H1 (cell line): ENCODE results near the gene GTF2F2. TPM values are rescaled to one million over a fixed set of nuclear protein-coding genes. Genes with fewer than 3 reads are reported as not detected.

Experiments used
- CTCF ChIA-PET: fragments of 300-600 bp; sonication (Branson Sonifier 250); formaldehyde crosslinking; loops from one replicate; lab custom pipeline; 2021; ENCODE audit not compliant: partially characterized antibody; lab: Charles Lee
- POLR2A ChIA-PET: fragments of 300-600 bp; sonication (Branson Sonifier 250); formaldehyde crosslinking; loops from one replicate; lab custom pipeline; 2021; ENCODE audit warnings: inconsistent platforms; ENCODE audit not compliant: partially characterized antibody; lab: Charles Lee
- DNase-seq, 2 experiments: peaks; one replicate each; pipeline versions ENCODE4 v3.0.0 to v3.0.0-alpha.2; 2010 to 2022; ENCODE audit warnings: low spot score in 2 of 2, low read depth in 1 of 2, mixed read lengths in 1 of 2
- FAIRE-seq: peaks from 2 replicates; lab custom pipeline; 2011; peaks lifted over from hg19 to GRCh38; lab: Jason Lieb, UNC
- H2AFZ ChIP-seq: 2 replicates; pipeline ENCODE4 v1.8.1; 2012; ENCODE audit warnings: low read length, inconsistent platforms
- H2AK5ac ChIP-seq: 2 replicates; pipeline ENCODE4 v1.6.1; 2013; ENCODE audit warnings: low read depth, low read length
- H2BK120ac ChIP-seq: replicated peaks from 2 replicates; pipeline ENCODE3; 2013; ENCODE audit warnings: low read depth, low read length, inconsistent platforms
- H2BK12ac ChIP-seq: 2 replicates; pipeline ENCODE4 v1.6.1; 2013; ENCODE audit warnings: low read depth, low read length
- H2BK15ac ChIP-seq: 2 replicates; pipeline ENCODE4 v1.6.1; 2013; ENCODE audit warnings: low read length
- H2BK20ac ChIP-seq: 2 replicates; pipeline ENCODE4 v1.6.1; 2013; ENCODE audit warnings: low read length
- H2BK5ac ChIP-seq: 2 replicates; pipeline ENCODE4 v1.6.1; 2013; ENCODE audit warnings: low read depth, low read length
- H3K14ac ChIP-seq: 2 replicates; pipeline ENCODE4 v1.6.1; 2013; ENCODE audit warnings: inconsistent platforms; ENCODE audit not compliant: insufficient read length
- H3K18ac ChIP-seq: 2 replicates; pipeline ENCODE4 v1.6.1; 2013; ENCODE audit warnings: low read length; ENCODE audit errors: extremely low read depth
- H3K23ac ChIP-seq: 2 replicates; pipeline ENCODE4 v1.6.1; 2013; ENCODE audit warnings: inconsistent platforms; ENCODE audit not compliant: insufficient read length
- H3K23me2 ChIP-seq: 2 replicates; pipeline ENCODE4 v1.6.1; 2013; ENCODE audit warnings: low read depth, low read length
- H3K27ac ChIP-seq: 2 replicates; pipeline ENCODE4 v1.6.1; 2011; ENCODE audit warnings: low read depth, low read length, inconsistent platforms
- H3K27me3 ChIP-seq, 4 experiments: replicated peaks in 1 of 4; 1 replicate in 1 of 4; 2 replicates in 3 of 4; pipeline versions ENCODE4 v1.6.1 to v1.8.1; 2011 to 2013; ENCODE audit warnings: low read length in 3 of 4, mild to moderate bottlenecking in 3 of 4, inconsistent platforms in 2 of 4, mixed read lengths in 2 of 4, moderate library complexity in 1 of 4; ENCODE audit not compliant: control insufficient read depth in 3 of 4, insufficient read depth in 3 of 4; ENCODE audit errors: extremely low read depth in 1 of 4
- H3K36me3 ChIP-seq, 4 experiments: 2 replicates each; pipeline versions ENCODE4 v1.6.1 to v1.8.1; 2011 to 2013; ENCODE audit warnings: mild to moderate bottlenecking in 4 of 4, low read length in 3 of 4, moderate library complexity in 2 of 4, control low read depth in 1 of 4, inconsistent platforms in 1 of 4; ENCODE audit not compliant: insufficient read depth in 4 of 4, control insufficient read depth in 2 of 4
- H3K4ac ChIP-seq: replicated peaks from 2 replicates; pipeline ENCODE3; 2013; ENCODE audit warnings: low read length, low read depth, mixed read lengths, inconsistent platforms; ENCODE audit not compliant: insufficient read length
- H3K4me1 ChIP-seq, 4 experiments: replicated peaks in 1 of 4; 1 replicate in 1 of 4; 2 replicates in 3 of 4; pipeline versions ENCODE4 v1.6.1 to v1.8.1; 2011 to 2013; ENCODE audit warnings: low read length in 3 of 4, inconsistent platforms in 2 of 4, mixed read lengths in 1 of 4; ENCODE audit not compliant: insufficient read depth in 4 of 4, control insufficient read depth in 3 of 4
- H3K4me2 ChIP-seq, 2 experiments: 2 replicates each; pipeline versions ENCODE4 v1.6.1 to v1.8.1; 2011 to 2013; ENCODE audit warnings: low read depth in 2 of 2, low read length in 2 of 2, control low read depth in 1 of 2, inconsistent platforms in 1 of 2, mild to moderate bottlenecking in 1 of 2; ENCODE audit not compliant: insufficient read depth in 1 of 2
- H3K4me3 ChIP-seq, 4 experiments: fragments of 200-600, 300-600 bp in 1 of 4; sonication (generic), shearing (Covaris generic), sonication (Bioruptor Twin) in 1 of 4; 2 replicates each; pipeline versions ENCODE4 v1.5.1 to v1.8.1; 2011 to 2016; ENCODE audit warnings: low read length in 4 of 4, low read depth in 3 of 4, control low read depth in 2 of 4, inconsistent platforms in 2 of 4, mild to moderate bottlenecking in 2 of 4, mixed read lengths in 1 of 4, moderate library complexity in 1 of 4; ENCODE audit not compliant: insufficient read depth in 2 of 4; ENCODE audit errors: extremely low read depth in 1 of 4
- H3K56ac ChIP-seq: replicated peaks from 2 replicates; pipeline ENCODE3; 2013; ENCODE audit warnings: low read depth, mild to moderate bottlenecking, mixed read lengths, low read length, inconsistent platforms; ENCODE audit not compliant: insufficient read length
- H3K79me1 ChIP-seq: 2 replicates; pipeline ENCODE4 v1.6.1; 2013; ENCODE audit warnings: low read depth, low read length, control low read depth
- H3K79me2 ChIP-seq, 2 experiments: 2 replicates each; pipeline versions ENCODE4 v1.6.1 to v1.8.1; 2012 to 2013; ENCODE audit warnings: low read length in 2 of 2, mild to moderate bottlenecking in 2 of 2, inconsistent platforms in 1 of 2; ENCODE audit not compliant: insufficient read depth in 2 of 2, control insufficient read depth in 1 of 2
- H3K9ac ChIP-seq, 4 experiments: replicated peaks in 1 of 4; 1 replicate in 1 of 4; 2 replicates in 3 of 4; pipeline versions ENCODE4 v1.6.1 to v1.8.1; 2011 to 2013; ENCODE audit warnings: low read depth in 3 of 4, low read length in 3 of 4, control low read depth in 2 of 4, mild to moderate bottlenecking in 2 of 4, moderate library complexity in 2 of 4, inconsistent platforms in 1 of 4; ENCODE audit errors: extremely low read depth in 1 of 4
- H3K9me3 ChIP-seq, 2 experiments: 2 replicates each; pipeline versions ENCODE4 v1.6.1 to v1.8.1; 2012 to 2013; ENCODE audit warnings: mild to moderate bottlenecking in 2 of 2, moderate library complexity in 2 of 2, control low read depth in 1 of 2, inconsistent platforms in 1 of 2, low read depth in 1 of 2, low read length in 1 of 2, mixed read lengths in 1 of 2; ENCODE audit not compliant: insufficient read depth in 2 of 2
- H4K20me1 ChIP-seq, 2 experiments: replicated peaks in 1 of 2; 2 replicates each; pipeline versions ENCODE3 to v1.8.1; 2011 to 2013; ENCODE audit warnings: inconsistent platforms in 2 of 2, low read length in 2 of 2, mild to moderate bottlenecking in 1 of 2; ENCODE audit not compliant: insufficient read depth in 2 of 2, control insufficient read depth in 1 of 2
- H4K5ac ChIP-seq: 2 replicates; pipeline ENCODE4 v1.6.1; 2013; ENCODE audit warnings: low read length, low read depth, mixed read lengths, inconsistent platforms; ENCODE audit not compliant: insufficient read length
- H4K8ac ChIP-seq: 2 replicates; pipeline ENCODE4 v1.8.0; 2013; ENCODE audit warnings: mild to moderate bottlenecking, moderate library complexity, low read length, inconsistent platforms; ENCODE audit not compliant: insufficient read depth; ENCODE audit errors: extremely low read depth
- H4K91ac ChIP-seq: replicated peaks from 2 replicates; pipeline ENCODE3; 2013; ENCODE audit warnings: low read length, mixed read lengths, inconsistent platforms; ENCODE audit not compliant: insufficient read length
- CHD2 ChIP-seq: IDR thresholded peaks from 2 replicates; pipeline ENCODE4 v1.6.1; 2012; ENCODE audit warnings: low read length, improper control_type of control experiment
- CTBP2 ChIP-seq: IDR thresholded peaks from 2 replicates; pipeline ENCODE4 v1.7.0; 2011; ENCODE audit warnings: borderline replicate concordance, mild to moderate bottlenecking, moderate library complexity, mixed read lengths, low read length; ENCODE audit not compliant: insufficient read depth, insufficient read length
- FOSL1 ChIP-seq: IDR thresholded peaks from 2 replicates; pipeline ENCODE4 v1.6.1; 2011; ENCODE audit warnings: mild to moderate bottlenecking, low read depth, low read length, moderate library complexity; ENCODE audit not compliant: insufficient read depth
- HDAC2 ChIP-seq, 2 experiments: fragments of 300-600 bp in 1 of 2; sonication (generic) in 1 of 2; IDR thresholded peaks; 2 replicates each; pipeline ENCODE4 v1.6.1; 2011 to 2012; ENCODE audit warnings: low read depth in 2 of 2, low read length in 2 of 2, mild to moderate bottlenecking in 2 of 2, moderate library complexity in 2 of 2, borderline replicate concordance in 1 of 2, inconsistent platforms in 1 of 2
- HDAC6 ChIP-seq: IDR thresholded peaks from one replicate; pipeline ENCODE4 v1.7.1; 2012; ENCODE audit warnings: low read depth, mild to moderate bottlenecking, inconsistent platforms, low read length, moderate library complexity
- POU5F1 ChIP-seq: IDR thresholded peaks from 2 replicates; pipeline ENCODE4 v1.6.1; 2011; ENCODE audit warnings: low read depth, mild to moderate bottlenecking, low read length, moderate library complexity
- SIRT6 ChIP-seq: IDR thresholded peaks from one replicate; pipeline ENCODE4 v1.7.1; 2012; ENCODE audit warnings: low read length, inconsistent platforms
- SIX5 ChIP-seq: IDR thresholded peaks from 2 replicates; pipeline ENCODE4 v1.6.1; 2011; ENCODE audit warnings: mild to moderate bottlenecking, low read depth, low read length
- SP1 ChIP-seq: IDR thresholded peaks from 2 replicates; pipeline ENCODE4 v1.6.1; 2011; ENCODE audit warnings: low read depth, low read length
- SUZ12 ChIP-seq: fragments of 200-600 bp; sonication (generic); IDR thresholded peaks from 2 replicates; pipeline ENCODE4 v1.6.1; 2012; ENCODE audit warnings: mild to moderate bottlenecking, inconsistent platforms, low read length, moderate library complexity, mixed read lengths
- TEAD4 ChIP-seq: IDR thresholded peaks from 2 replicates; pipeline ENCODE4 v1.6.1; 2012; ENCODE audit warnings: low read depth, low read length, inconsistent platforms, mixed read lengths
- WGBS, 2 experiments: shearing (Covaris generic) in 1 of 2; methylation state at CpG; one replicate each; pipeline versions ENCODE4 v1.1.6 to v1.1.7; 2013 to 2015; ENCODE audit warnings: low lambda C conversion rate in 2 of 2, mixed read lengths in 2 of 2, inconsistent platforms in 1 of 2, low coverage in 1 of 2, missing lambda C conversion rate in 1 of 2; ENCODE audit not compliant: insufficient replicate concordance in 2 of 2, insufficient coverage in 1 of 2, insufficient read length in 1 of 2; ENCODE audit errors: extremely low coverage in 1 of 2, missing lambda C conversion rate in 1 of 2; 5-methylcytosine and 5-hydroxymethylcytosine counted together
- polyA plus RNA-seq, 7 experiments: library from polyadenylated mRNA; depleted of rRNA in 3 of 7; stranded (reverse) in 5 of 7; unstranded in 2 of 7; fragments of >200 nt in 5 of 7; fragments of 200-250 nt in 2 of 7; gene quantifications; 1 replicate in 5 of 7; 2 replicates in 1 of 7; 4 replicates in 1 of 7; pipeline versions ENCODE4 v1.2.1 to v1.2.3, GENCODE V29; 2011 to 2013; ENCODE audit warnings: missing spikeins in 2 of 7, mixed read lengths in 2 of 7
- total RNA-seq: library from RNA; stranded (reverse); fragmentation: NEBNext Ultra II Directional; extraction: Animal tissue kit (Norgen Biotek cat#: 25700); gene quantifications from 2 replicates; pipeline ENCODE4 v1.2.1, GENCODE V29; 2021
- TF ChIP-seq, protein P1 (sequence below), 3 experiments: IDR thresholded peaks; 1 replicate in 2 of 3; 2 replicates in 1 of 3; pipeline versions ENCODE4 v1.5.1 to v1.6.1; 2011; ENCODE audit warnings: low read length in 3 of 3, mild to moderate bottlenecking in 3 of 3, inconsistent platforms in 2 of 3, low read depth in 1 of 3, moderate library complexity in 1 of 3; ENCODE audit not compliant: insufficient read depth in 1 of 3; ENCODE audit errors: control extremely low read depth in 1 of 3

The GTF2F2 gene
- total and polyA plus RNA-seq, 2 of the 8 experiments (the other 6 are each of a cell fraction or from before 2014, with no cell fraction given) = 10.8 to 31.1 TPM

DNA sequence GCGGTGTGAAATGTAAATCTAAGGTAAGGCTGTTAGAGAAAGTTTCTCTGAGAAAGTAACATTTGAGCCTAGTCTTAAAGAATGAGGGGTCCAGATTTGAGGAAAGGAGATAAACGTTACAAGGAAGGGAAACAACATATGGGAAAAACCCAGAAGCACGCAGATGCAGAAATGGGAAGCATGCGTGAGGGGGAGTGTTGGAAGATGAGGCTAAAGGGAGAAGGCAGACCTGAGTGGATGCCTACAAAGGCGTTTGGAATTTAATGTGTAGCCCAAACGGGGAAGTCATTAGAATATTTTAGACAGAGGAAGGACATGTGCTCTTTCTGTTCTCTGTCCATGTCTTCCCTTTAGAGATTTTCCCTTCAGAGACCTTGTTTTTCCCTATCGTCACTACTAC, 159.7 kb downstream of the GTF2F2 start:
- H2BK15ac ChIP-seq = no peak overlapping the region
- no peak overlapping the region for H3K56ac ChIP-seq
- 83% methylated on average over 7 of the region's 7 CpGs; no CpG with 5 or more reads in 1 of the 2 experiments for WGBS, 2 experiments
- H3K18ac ChIP-seq = no peak overlapping the region
- H3K9ac ChIP-seq = 0 out of 7 replicates have a peak overlapping the region, but pooled peaks of 1 of the 4 experiments have one; percentile 19
- no peak overlapping the region for H3K4me3 ChIP-seq
- no peak overlapping the region for H3K4me2 ChIP-seq
- H2BK120ac ChIP-seq = no peak overlapping the region
- no peak for FAIRE-seq
- no peak overlapping the region for H2AFZ ChIP-seq
- no peaks in the 10 kb centered on the region; a peak in 1 of 8 replicates for H3K36me3 ChIP-seq
- ChIA-PET POLR2A (interaction anchor here (1.0 kb wide), 1 partner anchor 41 kb away, joined by 3 read pairs; no protein-coding TSS in a partner anchor), CTCF (interaction anchor here (0.6 to 6.5 kb wide), 14 partner anchors 9 to 246 kb away, joined by 3 to 87 read pairs (median 7); no protein-coding TSS in a partner anchor)
- H2BK5ac ChIP-seq = no peak overlapping the region
- no peak overlapping the region for H4K91ac ChIP-seq
- H2AK5ac ChIP-seq = no peak overlapping the region
- no peak overlapping the region for H2BK12ac ChIP-seq
- DNase-seq = no peak
- H2BK20ac ChIP-seq = no peak overlapping the region
- H4K8ac ChIP-seq = no peak overlapping the region
- H3K23ac ChIP-seq = no peak overlapping the region
- H4K20me1 ChIP-seq = no peaks in the 10 kb centered on the region
- H3K27me3 ChIP-seq = no peaks in the 10 kb centered on the region
- H3K23me2 ChIP-seq = no peaks in the 10 kb centered on the region
- H3K27ac ChIP-seq = no peak overlapping the region
- H3K14ac ChIP-seq = no peak overlapping the region
- H3K79me1 ChIP-seq = no peaks in the 10 kb centered on the region
- H4K5ac ChIP-seq = no peak overlapping the region
- no peaks in the 10 kb centered on the region for H3K9me3 ChIP-seq
- H3K79me2 ChIP-seq = no peaks in the 10 kb centered on the region
- no peaks in the 10 kb centered on the region for H3K4me1 ChIP-seq
- H3K4ac ChIP-seq = no peak overlapping the region
- TF ChIP-seq CHD2 (no peak), SIRT6 (no peak), CTBP2 (no peak), HDAC2 (IDR thresholded peaks at IDR 0.05; ENCODE audit: borderline replicate concordance in 1 of 2, low read depth in 2 of 2, low read length in 2 of 2) (no peak), POU5F1 (no peak), FOSL1 (no peak), SP1 (no peak), HDAC6 (no peak), SIX5 (no peak), TEAD4 (no peak), SUZ12 (no peak)
- TF ChIP-seq, protein P1, sequence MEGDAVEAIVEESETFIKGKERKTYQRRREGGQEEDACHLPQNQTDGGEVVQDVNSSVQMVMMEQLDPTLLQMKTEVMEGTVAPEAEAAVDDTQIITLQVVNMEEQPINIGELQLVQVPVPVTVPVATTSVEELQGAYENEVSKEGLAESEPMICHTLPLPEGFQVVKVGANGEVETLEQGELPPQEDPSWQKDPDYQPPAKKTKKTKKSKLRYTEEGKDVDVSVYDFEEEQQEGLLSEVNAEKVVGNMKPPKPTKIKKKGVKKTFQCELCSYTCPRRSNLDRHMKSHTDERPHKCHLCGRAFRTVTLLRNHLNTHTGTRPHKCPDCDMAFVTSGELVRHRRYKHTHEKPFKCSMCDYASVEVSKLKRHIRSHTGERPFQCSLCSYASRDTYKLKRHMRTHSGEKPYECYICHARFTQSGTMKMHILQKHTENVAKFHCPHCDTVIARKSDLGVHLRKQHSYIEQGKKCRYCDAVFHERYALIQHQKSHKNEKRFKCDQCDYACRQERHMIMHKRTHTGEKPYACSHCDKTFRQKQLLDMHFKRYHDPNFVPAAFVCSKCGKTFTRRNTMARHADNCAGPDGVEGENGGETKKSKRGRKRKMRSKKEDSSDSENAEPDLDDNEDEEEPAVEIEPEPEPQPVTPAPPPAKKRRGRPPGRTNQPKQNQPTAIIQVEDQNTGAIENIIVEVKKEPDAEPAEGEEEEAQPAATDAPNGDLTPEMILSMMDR (IDR thresholded peaks at IDR 0.05; ENCODE audit: control extremely low read depth in 1 of 3, insufficient read depth in 1 of 3, low read depth in 1 of 3, low read length in 3 of 3) = no peak
